ENCODE data around the gene NLGN1.

- TF ChIP-seq, protein P1, sequence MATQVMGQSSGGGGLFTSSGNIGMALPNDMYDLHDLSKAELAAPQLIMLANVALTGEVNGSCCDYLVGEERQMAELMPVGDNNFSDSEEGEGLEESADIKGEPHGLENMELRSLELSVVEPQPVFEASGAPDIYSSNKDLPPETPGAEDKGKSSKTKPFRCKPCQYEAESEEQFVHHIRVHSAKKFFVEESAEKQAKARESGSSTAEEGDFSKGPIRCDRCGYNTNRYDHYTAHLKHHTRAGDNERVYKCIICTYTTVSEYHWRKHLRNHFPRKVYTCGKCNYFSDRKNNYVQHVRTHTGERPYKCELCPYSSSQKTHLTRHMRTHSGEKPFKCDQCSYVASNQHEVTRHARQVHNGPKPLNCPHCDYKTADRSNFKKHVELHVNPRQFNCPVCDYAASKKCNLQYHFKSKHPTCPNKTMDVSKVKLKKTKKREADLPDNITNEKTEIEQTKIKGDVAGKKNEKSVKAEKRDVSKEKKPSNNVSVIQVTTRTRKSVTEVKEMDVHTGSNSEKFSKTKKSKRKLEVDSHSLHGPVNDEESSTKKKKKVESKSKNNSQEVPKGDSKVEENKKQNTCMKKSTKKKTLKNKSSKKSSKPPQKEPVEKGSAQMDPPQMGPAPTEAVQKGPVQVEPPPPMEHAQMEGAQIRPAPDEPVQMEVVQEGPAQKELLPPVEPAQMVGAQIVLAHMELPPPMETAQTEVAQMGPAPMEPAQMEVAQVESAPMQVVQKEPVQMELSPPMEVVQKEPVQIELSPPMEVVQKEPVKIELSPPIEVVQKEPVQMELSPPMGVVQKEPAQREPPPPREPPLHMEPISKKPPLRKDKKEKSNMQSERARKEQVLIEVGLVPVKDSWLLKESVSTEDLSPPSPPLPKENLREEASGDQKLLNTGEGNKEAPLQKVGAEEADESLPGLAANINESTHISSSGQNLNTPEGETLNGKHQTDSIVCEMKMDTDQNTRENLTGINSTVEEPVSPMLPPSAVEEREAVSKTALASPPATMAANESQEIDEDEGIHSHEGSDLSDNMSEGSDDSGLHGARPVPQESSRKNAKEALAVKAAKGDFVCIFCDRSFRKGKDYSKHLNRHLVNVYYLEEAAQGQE (IDR thresholded peaks at IDR 0.05; ENCODE audit: borderline replicate concordance) = no peak
- TF ChIP-seq EP300 (conservative IDR thresholded peaks at IDR 0.05; ENCODE audit: poor library complexity, severe bottlenecking) (no peak), MXI1 (conservative IDR thresholded peaks at IDR 0.05; ENCODE audit: poor library complexity, severe bottlenecking) (no peak), SMC3 (conservative IDR thresholded peaks at IDR 0.05; ENCODE audit: poor library complexity) (no peak), EZH2 (IDR thresholded peaks at IDR 0.05; ENCODE audit: borderline replicate concordance, insufficient read depth, low read length, poor library complexity, severe bottlenecking) (no peak), RAD21 (conservative IDR thresholded peaks at IDR 0.05) (no peak), POLR2AphosphoS5 (IDR thresholded peaks at IDR 0.05) (no peak), TAF1 (IDR thresholded peaks at IDR 0.05; ENCODE audit: low read depth) (no peak)
- TF ChIP-seq, protein P2, sequence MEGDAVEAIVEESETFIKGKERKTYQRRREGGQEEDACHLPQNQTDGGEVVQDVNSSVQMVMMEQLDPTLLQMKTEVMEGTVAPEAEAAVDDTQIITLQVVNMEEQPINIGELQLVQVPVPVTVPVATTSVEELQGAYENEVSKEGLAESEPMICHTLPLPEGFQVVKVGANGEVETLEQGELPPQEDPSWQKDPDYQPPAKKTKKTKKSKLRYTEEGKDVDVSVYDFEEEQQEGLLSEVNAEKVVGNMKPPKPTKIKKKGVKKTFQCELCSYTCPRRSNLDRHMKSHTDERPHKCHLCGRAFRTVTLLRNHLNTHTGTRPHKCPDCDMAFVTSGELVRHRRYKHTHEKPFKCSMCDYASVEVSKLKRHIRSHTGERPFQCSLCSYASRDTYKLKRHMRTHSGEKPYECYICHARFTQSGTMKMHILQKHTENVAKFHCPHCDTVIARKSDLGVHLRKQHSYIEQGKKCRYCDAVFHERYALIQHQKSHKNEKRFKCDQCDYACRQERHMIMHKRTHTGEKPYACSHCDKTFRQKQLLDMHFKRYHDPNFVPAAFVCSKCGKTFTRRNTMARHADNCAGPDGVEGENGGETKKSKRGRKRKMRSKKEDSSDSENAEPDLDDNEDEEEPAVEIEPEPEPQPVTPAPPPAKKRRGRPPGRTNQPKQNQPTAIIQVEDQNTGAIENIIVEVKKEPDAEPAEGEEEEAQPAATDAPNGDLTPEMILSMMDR (IDR thresholded peaks at IDR 0.05; ENCODE audit: poor library complexity, severe bottlenecking) = no peak
Measured at GRCh38 chr3:173796890-173797289, 399.3 kb downstream of the NLGN1 start.

Measured in neural cell (in vitro differentiated cells).